ENCODE measurements around the gene SLC22A23. TPM values are rescaled to one million over a fixed set of nuclear protein-coding genes. Genes with fewer than 3 reads are reported as not detected.

Gene SLC22A23
- total and polyA plus RNA-seq, 2 donors, result 7.0 to 16.4 TPM

DNA sequence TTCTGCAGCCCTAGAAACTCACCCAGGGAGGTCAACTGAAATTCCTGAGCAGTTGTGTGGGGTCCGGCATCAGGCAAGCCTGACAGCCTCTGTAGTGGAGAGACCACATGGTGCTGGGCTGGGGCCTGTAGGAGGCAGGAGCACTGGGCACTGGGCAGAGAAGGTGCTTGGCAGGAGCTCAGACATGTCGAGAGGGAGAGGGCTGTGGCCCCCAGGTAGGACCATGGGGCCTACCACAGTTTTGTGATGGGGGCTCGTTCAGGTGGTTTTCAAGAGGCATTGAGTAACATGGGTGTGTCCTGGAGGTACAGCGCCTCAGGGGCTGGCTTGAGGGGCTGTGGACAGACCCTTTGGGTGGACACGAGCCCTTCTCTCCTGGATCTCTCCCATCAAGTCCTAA is 15.9 kb downstream of the SLC22A23 start:
- Histone ChIP-seq H3K27ac (ENCODE audit: low read depth in 1 of 2, low read length in 1 of 2) (no peak overlapping the region), H3K27me3 (ENCODE audit: control insufficient read depth in 2 of 2, insufficient read depth in 1 of 2, low read length in 1 of 2) (no peaks in the 10 kb centered on the region), H3K9me3 (ENCODE audit: control insufficient read depth in 2 of 2, insufficient read depth in 1 of 2, low read length in 1 of 2) (peaks cover 0 to 5% of the 10 kb centered on the region in 2 donors), H3K4me3 (ENCODE audit: low read length in 2 of 2) (no peak overlapping the region), H3K4me1 (ENCODE audit: control insufficient read depth in 2 of 2, insufficient read depth in 2 of 2, low read length in 2 of 2) (peaks cover 0 to 5% of the 10 kb centered on the region in 2 donors), H3K36me3 (ENCODE audit: control insufficient read depth in 2 of 2, insufficient read depth in 2 of 2, low read length in 1 of 2) (no peaks in the 10 kb centered on the region)
- WGBS, result 96% methylated on average over 5 of the region's 5 CpGs
- no peak for DNase-seq (ENCODE audit: low read depth in 6 of 9, low spot score in 9 of 9)

DNA sequence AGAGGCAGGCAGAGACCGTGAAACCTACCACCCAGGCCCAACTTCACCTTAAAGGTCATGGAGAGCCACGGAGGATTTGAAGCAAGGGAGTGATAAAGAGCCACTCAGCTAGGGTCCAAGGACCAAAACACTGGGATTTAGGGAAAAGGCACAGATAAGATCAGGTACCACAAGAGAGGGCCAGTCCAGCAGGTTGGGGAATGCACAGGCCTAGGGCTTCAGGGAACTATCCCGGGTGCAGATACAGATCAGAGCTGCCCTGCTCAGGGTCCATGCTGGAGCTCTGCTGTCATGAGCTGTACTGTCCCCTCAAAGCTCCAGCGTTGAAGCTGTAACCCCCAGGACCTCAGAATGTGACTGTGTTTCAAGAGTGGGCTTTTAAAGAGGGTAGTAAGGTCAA is 16.9 kb downstream of the SLC22A23 start:
- no peaks in the 10 kb centered on the region for H3K27me3 ChIP-seq (ENCODE audit: control insufficient read depth in 2 of 2, insufficient read depth in 1 of 2, low read length in 1 of 2)
- H3K27ac ChIP-seq (ENCODE audit: low read depth in 1 of 2, low read length in 1 of 2), result no peak overlapping the region
- no peak overlapping the region for H3K4me3 ChIP-seq (ENCODE audit: low read length in 2 of 2)
- no peak for DNase-seq (ENCODE audit: low read depth in 6 of 9, low spot score in 9 of 9)
- H3K9me3 ChIP-seq (ENCODE audit: control insufficient read depth in 2 of 2, insufficient read depth in 1 of 2, low read length in 1 of 2), result peaks cover 0 to 5% of the 10 kb centered on the region in 2 donors
- H3K36me3 ChIP-seq (ENCODE audit: control insufficient read depth in 2 of 2, insufficient read depth in 2 of 2, low read length in 1 of 2), result no peaks in the 10 kb centered on the region
- H3K4me1 ChIP-seq (ENCODE audit: control insufficient read depth in 2 of 2, insufficient read depth in 2 of 2, low read length in 2 of 2), result peaks cover 0 to 8% of the 10 kb centered on the region in 2 donors
- WGBS, result 84% methylated on average over 4 of the region's 4 CpGs

DNA sequence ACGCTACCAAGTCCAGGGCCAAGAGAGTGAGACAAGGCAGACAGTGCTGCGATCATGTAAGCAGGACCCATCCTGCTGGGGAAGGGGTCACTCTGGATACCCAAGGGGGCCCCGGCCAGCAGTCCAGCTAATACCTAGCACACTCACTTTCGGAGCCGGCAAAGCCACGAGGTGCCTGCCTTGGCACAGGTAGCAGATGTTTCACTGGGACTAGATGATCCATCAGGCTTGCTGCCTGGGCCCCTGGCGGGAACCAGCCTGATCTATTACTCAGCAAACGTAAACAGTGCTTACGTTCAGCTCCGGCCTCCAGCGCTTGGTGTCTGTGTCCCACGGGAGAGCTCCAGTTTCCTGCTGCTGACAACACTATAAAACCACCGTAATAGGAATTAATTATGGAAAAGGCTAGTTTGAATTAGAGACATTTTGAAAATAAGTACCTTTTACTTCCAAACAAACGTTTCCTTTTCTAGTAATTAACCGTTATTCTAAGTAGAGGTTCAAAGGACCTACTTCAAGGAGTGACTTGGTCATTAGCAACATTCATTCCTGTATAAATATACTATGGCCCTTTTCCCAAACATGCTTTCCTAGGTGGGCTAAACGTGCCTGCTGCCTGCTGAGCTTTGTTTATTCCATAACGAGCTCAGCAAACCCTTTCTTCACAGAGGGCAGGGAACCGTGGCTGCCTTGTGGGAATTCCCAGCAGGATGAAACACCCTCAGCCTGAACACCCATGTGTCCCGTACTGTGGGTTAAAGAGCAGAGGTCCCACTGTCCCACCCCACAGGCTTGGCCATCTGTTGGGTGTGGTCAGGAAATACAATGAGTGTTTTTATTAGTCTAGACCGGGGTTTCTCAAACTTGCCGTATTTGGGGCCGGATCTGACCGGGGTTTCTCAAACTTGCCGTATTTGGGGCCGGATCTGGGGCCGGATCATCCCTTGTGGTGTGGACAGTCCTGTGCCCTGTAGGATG is 18.4 kb downstream of the SLC22A23 start:
- H3K4me3 ChIP-seq (ENCODE audit: low read length in 2 of 2), result no peak overlapping the region
- no peaks in the 10 kb centered on the region for H3K36me3 ChIP-seq (ENCODE audit: control insufficient read depth in 2 of 2, insufficient read depth in 2 of 2, low read length in 1 of 2)
- DNase-seq (ENCODE audit: low read depth in 6 of 9, low spot score in 9 of 9), result no peak
- peak overlapping the region in 1 of 2 donors; percentile 36 for H3K27ac ChIP-seq (ENCODE audit: low read depth in 1 of 2, low read length in 1 of 2)
- H3K9me3 ChIP-seq (ENCODE audit: control insufficient read depth in 2 of 2, insufficient read depth in 1 of 2, low read length in 1 of 2), result peaks cover 0 to 5% of the 10 kb centered on the region in 2 donors
- peaks cover 0 to 3% of the 10 kb centered on the region in 2 donors for H3K4me1 ChIP-seq (ENCODE audit: control insufficient read depth in 2 of 2, insufficient read depth in 2 of 2, low read length in 2 of 2)
- no peaks in the 10 kb centered on the region for H3K27me3 ChIP-seq (ENCODE audit: control insufficient read depth in 2 of 2, insufficient read depth in 1 of 2, low read length in 1 of 2)
- 89% methylated on average over 26 of the region's 26 CpGs for WGBS

DNA sequence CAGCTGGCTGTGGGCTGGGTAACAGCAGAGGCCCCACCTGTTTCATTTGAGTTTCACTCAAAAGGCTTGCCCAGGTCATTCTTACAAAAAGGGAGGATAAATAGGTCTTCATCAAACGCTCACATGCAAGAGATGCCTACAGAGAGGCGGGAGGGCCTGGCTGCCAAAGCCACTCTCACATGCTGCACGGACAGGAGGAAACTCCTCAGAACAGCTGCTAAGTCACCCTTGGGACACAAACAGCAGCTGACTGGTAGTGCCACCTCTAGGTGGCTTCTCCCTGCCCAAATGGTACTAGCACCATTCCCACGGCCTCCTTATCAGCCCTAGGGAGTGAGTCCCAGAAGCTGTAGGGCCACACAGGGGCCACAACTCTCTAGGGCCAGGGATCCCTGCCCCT is 23.8 kb downstream of the SLC22A23 start:
- DNase-seq (ENCODE audit: low read depth in 6 of 9, low spot score in 9 of 9), result no peak
- peak overlapping the region in 1 of 2 donors; percentile 65 for H3K27ac ChIP-seq (ENCODE audit: low read depth in 1 of 2, low read length in 1 of 2)
- H3K36me3 ChIP-seq (ENCODE audit: control insufficient read depth in 2 of 2, insufficient read depth in 2 of 2, low read length in 1 of 2), result no peaks in the 10 kb centered on the region
- no peaks in the 10 kb centered on the region for H3K27me3 ChIP-seq (ENCODE audit: control insufficient read depth in 2 of 2, insufficient read depth in 1 of 2, low read length in 1 of 2)
- no peak overlapping the region for H3K4me3 ChIP-seq (ENCODE audit: low read length in 2 of 2)
- peaks cover 0 to under 1% of the 10 kb centered on the region in 2 donors for H3K9me3 ChIP-seq (ENCODE audit: control insufficient read depth in 2 of 2, insufficient read depth in 1 of 2, low read length in 1 of 2)
- WGBS, result 69% methylated on average over 4 of the region's 4 CpGs
- H3K4me1 ChIP-seq (ENCODE audit: control insufficient read depth in 2 of 2, insufficient read depth in 2 of 2, low read length in 2 of 2), result peaks cover 0 to 19% of the 10 kb centered on the region in 2 donors

DNA sequence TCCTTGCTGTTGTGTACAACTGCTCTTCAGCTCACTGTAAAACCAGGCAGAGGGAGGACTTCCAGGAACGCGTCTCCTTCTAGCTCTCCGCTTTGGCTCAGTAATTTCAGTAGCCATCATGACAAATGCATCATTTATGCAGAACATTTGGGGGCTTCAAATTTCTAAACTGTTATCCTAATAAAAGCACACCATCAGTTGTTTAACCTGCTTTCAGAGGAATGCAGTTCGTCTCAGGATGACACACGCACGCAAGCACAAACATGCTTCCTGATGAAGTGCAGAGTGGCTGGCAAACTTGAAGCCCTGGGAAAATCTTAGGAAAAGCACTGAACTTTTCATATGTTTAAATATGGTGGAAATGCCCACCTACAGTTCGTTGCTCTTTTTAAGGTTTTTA is 24.4 kb downstream of the SLC22A23 start:
- Histone ChIP-seq H3K36me3 (ENCODE audit: control insufficient read depth in 2 of 2, insufficient read depth in 2 of 2, low read length in 1 of 2) (no peaks in the 10 kb centered on the region), H3K4me3 (ENCODE audit: low read length in 2 of 2) (no peak overlapping the region), H3K4me1 (ENCODE audit: control insufficient read depth in 2 of 2, insufficient read depth in 2 of 2, low read length in 2 of 2) (peaks cover 0 to 24% of the 10 kb centered on the region in 2 donors), H3K27ac (ENCODE audit: low read depth in 1 of 2, low read length in 1 of 2) (peak overlapping the region in 1 of 2 donors; percentile 65), H3K27me3 (ENCODE audit: control insufficient read depth in 2 of 2, insufficient read depth in 1 of 2, low read length in 1 of 2) (no peaks in the 10 kb centered on the region), H3K9me3 (ENCODE audit: control insufficient read depth in 2 of 2, insufficient read depth in 1 of 2, low read length in 1 of 2) (no peaks in the 10 kb centered on the region)
- WGBS, result 92% methylated on average over 7 of the region's 7 CpGs
- no peak for DNase-seq (ENCODE audit: low read depth in 6 of 9, low spot score in 9 of 9)

DNA sequence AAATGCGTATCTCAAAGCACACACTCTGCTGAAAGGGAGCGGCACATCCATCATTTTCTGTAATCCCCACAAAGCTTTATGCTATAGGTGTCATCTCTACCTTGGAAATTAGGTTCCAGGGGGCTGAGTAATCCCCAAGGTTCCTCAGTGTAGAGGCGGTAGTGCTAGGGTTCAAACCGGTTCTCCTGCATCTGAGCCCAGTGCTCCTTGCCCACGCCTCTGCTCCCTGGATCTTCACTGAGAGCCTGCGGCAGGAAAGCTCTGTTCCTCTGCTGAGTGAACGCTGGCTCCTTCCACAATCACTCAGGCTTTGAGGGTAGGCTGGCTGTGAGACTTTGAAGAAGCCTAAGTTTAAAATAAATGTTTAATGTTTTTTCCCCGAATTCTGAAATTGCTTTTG is 24.9 kb downstream of the SLC22A23 start:
- Histone ChIP-seq H3K27me3 (ENCODE audit: control insufficient read depth in 2 of 2, insufficient read depth in 1 of 2, low read length in 1 of 2) (no peaks in the 10 kb centered on the region), H3K9me3 (ENCODE audit: control insufficient read depth in 2 of 2, insufficient read depth in 1 of 2, low read length in 1 of 2) (no peaks in the 10 kb centered on the region), H3K4me1 (ENCODE audit: control insufficient read depth in 2 of 2, insufficient read depth in 2 of 2, low read length in 2 of 2) (peaks cover 0 to 26% of the 10 kb centered on the region in 2 donors), H3K4me3 (ENCODE audit: low read length in 2 of 2) (no peak overlapping the region), H3K36me3 (ENCODE audit: control insufficient read depth in 2 of 2, insufficient read depth in 2 of 2, low read length in 1 of 2) (no peaks in the 10 kb centered on the region), H3K27ac (ENCODE audit: low read depth in 1 of 2, low read length in 1 of 2) (peak overlapping the region; percentile 34 to 53)
- no peak for DNase-seq (ENCODE audit: low read depth in 6 of 9, low spot score in 9 of 9)
- WGBS, result 86% methylated on average over 8 of the region's 8 CpGs

DNA sequence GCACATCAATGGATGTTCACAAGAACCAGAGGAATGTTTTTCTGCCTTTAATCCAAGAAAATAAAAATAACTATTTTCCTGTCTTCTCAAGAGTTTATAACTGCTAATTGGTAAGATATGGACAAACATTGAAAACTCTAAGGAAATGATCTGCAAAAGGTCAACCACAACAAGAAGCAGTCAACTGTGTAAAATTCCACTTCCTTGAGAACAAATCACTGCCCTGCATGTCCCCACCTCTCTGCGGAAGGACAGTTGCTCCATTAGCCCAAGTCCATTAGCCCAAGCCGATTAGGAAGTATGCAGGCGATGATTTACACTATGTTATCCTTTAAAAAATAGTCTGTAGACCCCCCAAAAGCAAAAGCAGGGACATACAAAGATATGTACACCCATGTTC is 27.6 kb downstream of the SLC22A23 start:
- Histone ChIP-seq H3K27ac (ENCODE audit: low read depth in 1 of 2, low read length in 1 of 2) (no peak overlapping the region), H3K4me3 (ENCODE audit: low read length in 2 of 2) (no peak overlapping the region), H3K27me3 (ENCODE audit: control insufficient read depth in 2 of 2, insufficient read depth in 1 of 2, low read length in 1 of 2) (no peaks in the 10 kb centered on the region), H3K9me3 (ENCODE audit: control insufficient read depth in 2 of 2, insufficient read depth in 1 of 2, low read length in 1 of 2) (no peaks in the 10 kb centered on the region), H3K36me3 (ENCODE audit: control insufficient read depth in 2 of 2, insufficient read depth in 2 of 2, low read length in 1 of 2) (no peaks in the 10 kb centered on the region), H3K4me1 (ENCODE audit: control insufficient read depth in 2 of 2, insufficient read depth in 2 of 2, low read length in 2 of 2) (peaks cover 0 to 25% of the 10 kb centered on the region in 2 donors)
- 96% methylated on average over 3 of the region's 3 CpGs for WGBS
- no peak for DNase-seq (ENCODE audit: low read depth in 6 of 9, low spot score in 9 of 9)

DNA sequence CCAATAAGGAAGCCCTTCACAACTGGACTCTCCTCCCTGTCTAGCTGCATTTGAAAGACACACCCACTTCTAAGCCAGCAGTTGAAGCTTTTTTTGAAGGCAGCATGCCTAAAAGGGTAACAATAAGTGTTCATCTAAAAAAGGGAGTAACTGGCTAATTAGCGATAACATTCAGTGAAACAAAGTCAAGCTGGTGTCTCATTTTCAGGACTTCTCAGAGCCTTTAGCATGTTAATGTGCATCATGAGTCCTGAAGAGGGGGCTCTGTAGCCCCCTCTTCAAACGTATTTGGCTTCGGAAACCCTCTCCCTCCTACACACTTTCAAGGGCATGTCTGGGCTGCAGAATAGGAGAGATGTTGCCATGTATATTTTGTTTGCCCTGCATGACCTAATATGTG is 28.1 kb downstream of the SLC22A23 start:
- Histone ChIP-seq H3K9me3 (ENCODE audit: control insufficient read depth in 2 of 2, insufficient read depth in 1 of 2, low read length in 1 of 2) (no peaks in the 10 kb centered on the region), H3K27me3 (ENCODE audit: control insufficient read depth in 2 of 2, insufficient read depth in 1 of 2, low read length in 1 of 2) (peaks cover 0 to 2% of the 10 kb centered on the region in 2 donors), H3K36me3 (ENCODE audit: control insufficient read depth in 2 of 2, insufficient read depth in 2 of 2, low read length in 1 of 2) (no peaks in the 10 kb centered on the region), H3K4me1 (ENCODE audit: control insufficient read depth in 2 of 2, insufficient read depth in 2 of 2, low read length in 2 of 2) (peaks cover 0 to 25% of the 10 kb centered on the region in 2 donors), H3K4me3 (ENCODE audit: low read length in 2 of 2) (no peak overlapping the region), H3K27ac (ENCODE audit: low read depth in 1 of 2, low read length in 1 of 2) (peak overlapping the region in 1 of 2 donors; percentile 37)
- 91% methylated on average over 3 of the region's 3 CpGs for WGBS
- no peak for DNase-seq (ENCODE audit: low read depth in 6 of 9, low spot score in 9 of 9)

DNA sequence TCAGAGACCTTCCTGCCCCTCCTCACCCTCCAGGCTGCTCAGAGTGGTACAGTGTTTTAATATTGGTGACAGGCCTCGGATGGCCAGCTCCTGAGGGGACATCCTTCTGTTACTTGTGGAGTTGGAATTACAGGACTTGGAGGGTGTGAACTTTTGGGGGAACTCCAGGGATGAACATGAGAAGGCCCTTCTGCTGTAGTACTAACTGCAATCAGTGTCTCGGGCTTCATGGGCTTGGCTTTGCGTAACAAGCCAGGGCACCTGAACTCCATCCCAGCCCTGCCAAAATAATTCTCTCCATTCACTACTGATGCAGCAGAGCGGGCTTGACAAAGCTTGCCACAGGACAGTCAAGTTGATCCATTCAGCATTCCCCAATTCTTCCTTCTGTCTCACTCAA is 28.6 kb downstream of the SLC22A23 start:
- Histone ChIP-seq H3K27me3 (ENCODE audit: control insufficient read depth in 2 of 2, insufficient read depth in 1 of 2, low read length in 1 of 2) (peaks cover 0 to 2% of the 10 kb centered on the region in 2 donors), H3K27ac (ENCODE audit: low read depth in 1 of 2, low read length in 1 of 2) (peak overlapping the region in 1 of 2 donors; percentile 78), H3K9me3 (ENCODE audit: control insufficient read depth in 2 of 2, insufficient read depth in 1 of 2, low read length in 1 of 2) (no peaks in the 10 kb centered on the region), H3K4me1 (ENCODE audit: control insufficient read depth in 2 of 2, insufficient read depth in 2 of 2, low read length in 2 of 2) (peaks cover 0 to 28% of the 10 kb centered on the region in 2 donors), H3K36me3 (ENCODE audit: control insufficient read depth in 2 of 2, insufficient read depth in 2 of 2, low read length in 1 of 2) (no peaks in the 10 kb centered on the region), H3K4me3 (ENCODE audit: low read length in 2 of 2) (no peak overlapping the region)
- DNase-seq (ENCODE audit: low read depth in 6 of 9, low spot score in 9 of 9), result no peak
- 94% methylated on average over 4 of the region's 4 CpGs for WGBS

All from thymus (tissue), 11 donors.